WTC11 (cell line): ENCODE results near the gene ESRRG.

Experiments
- JUN ChIP-seq: sonication (generic); formaldehyde crosslinking; IDR thresholded peaks from 2 replicates; pipeline ENCODE4 v1.8.0; 2023; ENCODE audit warnings: mild to moderate bottlenecking, missing genetic modification reagents
- TF ChIP-seq, protein P1 (sequence below): sonication (generic); formaldehyde crosslinking; IDR thresholded peaks from 2 replicates; pipeline ENCODE4 v1.8.0; 2023; ENCODE audit warnings: mild to moderate bottlenecking, missing genetic modification reagents
- TF ChIP-seq, protein P2 (sequence below): sonication (generic); formaldehyde crosslinking; IDR thresholded peaks from 2 replicates; pipeline ENCODE4 v1.8.1; 2023; ENCODE audit warnings: mild to moderate bottlenecking, missing genetic modification reagents, borderline replicate concordance
- TF ChIP-seq, protein P3 (sequence below): sonication (generic); formaldehyde crosslinking; IDR thresholded peaks from 2 replicates; pipeline ENCODE4 v1.8.1; 2022; ENCODE audit warnings: missing genetic modification reagents, borderline replicate concordance

GRCh38 chr1:216461466-216461865 is 261.8 kb downstream of the ESRRG start:
- TF ChIP-seq JUN, result no peak
- TF ChIP-seq, protein P1, sequence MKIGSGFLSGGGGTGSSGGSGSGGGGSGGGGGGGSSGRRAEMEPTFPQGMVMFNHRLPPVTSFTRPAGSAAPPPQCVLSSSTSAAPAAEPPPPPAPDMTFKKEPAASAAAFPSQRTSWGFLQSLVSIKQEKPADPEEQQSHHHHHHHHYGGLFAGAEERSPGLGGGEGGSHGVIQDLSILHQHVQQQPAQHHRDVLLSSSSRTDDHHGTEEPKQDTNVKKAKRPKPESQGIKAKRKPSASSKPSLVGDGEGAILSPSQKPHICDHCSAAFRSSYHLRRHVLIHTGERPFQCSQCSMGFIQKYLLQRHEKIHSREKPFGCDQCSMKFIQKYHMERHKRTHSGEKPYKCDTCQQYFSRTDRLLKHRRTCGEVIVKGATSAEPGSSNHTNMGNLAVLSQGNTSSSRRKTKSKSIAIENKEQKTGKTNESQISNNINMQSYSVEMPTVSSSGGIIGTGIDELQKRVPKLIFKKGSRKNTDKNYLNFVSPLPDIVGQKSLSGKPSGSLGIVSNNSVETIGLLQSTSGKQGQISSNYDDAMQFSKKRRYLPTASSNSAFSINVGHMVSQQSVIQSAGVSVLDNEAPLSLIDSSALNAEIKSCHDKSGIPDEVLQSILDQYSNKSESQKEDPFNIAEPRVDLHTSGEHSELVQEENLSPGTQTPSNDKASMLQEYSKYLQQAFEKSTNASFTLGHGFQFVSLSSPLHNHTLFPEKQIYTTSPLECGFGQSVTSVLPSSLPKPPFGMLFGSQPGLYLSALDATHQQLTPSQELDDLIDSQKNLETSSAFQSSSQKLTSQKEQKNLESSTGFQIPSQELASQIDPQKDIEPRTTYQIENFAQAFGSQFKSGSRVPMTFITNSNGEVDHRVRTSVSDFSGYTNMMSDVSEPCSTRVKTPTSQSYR, result no peak
- TF ChIP-seq, protein P2, sequence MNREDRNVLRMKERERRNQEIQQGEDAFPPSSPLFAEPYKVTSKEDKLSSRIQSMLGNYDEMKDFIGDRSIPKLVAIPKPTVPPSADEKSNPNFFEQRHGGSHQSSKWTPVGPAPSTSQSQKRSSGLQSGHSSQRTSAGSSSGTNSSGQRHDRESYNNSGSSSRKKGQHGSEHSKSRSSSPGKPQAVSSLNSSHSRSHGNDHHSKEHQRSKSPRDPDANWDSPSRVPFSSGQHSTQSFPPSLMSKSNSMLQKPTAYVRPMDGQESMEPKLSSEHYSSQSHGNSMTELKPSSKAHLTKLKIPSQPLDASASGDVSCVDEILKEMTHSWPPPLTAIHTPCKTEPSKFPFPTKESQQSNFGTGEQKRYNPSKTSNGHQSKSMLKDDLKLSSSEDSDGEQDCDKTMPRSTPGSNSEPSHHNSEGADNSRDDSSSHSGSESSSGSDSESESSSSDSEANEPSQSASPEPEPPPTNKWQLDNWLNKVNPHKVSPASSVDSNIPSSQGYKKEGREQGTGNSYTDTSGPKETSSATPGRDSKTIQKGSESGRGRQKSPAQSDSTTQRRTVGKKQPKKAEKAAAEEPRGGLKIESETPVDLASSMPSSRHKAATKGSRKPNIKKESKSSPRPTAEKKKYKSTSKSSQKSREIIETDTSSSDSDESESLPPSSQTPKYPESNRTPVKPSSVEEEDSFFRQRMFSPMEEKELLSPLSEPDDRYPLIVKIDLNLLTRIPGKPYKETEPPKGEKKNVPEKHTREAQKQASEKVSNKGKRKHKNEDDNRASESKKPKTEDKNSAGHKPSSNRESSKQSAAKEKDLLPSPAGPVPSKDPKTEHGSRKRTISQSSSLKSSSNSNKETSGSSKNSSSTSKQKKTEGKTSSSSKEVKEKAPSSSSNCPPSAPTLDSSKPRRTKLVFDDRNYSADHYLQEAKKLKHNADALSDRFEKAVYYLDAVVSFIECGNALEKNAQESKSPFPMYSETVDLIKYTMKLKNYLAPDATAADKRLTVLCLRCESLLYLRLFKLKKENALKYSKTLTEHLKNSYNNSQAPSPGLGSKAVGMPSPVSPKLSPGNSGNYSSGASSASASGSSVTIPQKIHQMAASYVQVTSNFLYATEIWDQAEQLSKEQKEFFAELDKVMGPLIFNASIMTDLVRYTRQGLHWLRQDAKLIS (CRISPR knock-in tag), result no peak
- TF ChIP-seq, protein P3, sequence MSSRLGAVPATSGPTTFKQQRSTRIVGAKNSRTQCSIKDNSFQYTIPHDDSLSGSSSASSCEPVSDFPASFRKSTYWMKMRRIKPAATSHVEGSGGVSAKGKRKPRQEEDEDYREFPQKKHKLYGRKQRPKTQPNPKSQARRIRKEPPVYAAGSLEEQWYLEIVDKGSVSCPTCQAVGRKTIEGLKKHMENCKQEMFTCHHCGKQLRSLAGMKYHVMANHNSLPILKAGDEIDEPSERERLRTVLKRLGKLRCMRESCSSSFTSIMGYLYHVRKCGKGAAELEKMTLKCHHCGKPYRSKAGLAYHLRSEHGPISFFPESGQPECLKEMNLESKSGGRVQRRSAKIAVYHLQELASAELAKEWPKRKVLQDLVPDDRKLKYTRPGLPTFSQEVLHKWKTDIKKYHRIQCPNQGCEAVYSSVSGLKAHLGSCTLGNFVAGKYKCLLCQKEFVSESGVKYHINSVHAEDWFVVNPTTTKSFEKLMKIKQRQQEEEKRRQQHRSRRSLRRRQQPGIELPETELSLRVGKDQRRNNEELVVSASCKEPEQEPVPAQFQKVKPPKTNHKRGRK (CRISPR knock-in tag), result no peak
